ENCODE results near the gene PKP2.
"Not testable (repeated sequence)": the region's sequence is repeated elsewhere in the genome, so short reads cannot be mapped to it uniquely, and the experiment has no call there.

PKP2 gene

GRCh38 chr12:32861658-32862057, 34.9 kb downstream of the PKP2 start:
- not testable (repeated sequence) for DNase-seq (ENCODE audit: low read depth in 2 of 2)

DNA sequence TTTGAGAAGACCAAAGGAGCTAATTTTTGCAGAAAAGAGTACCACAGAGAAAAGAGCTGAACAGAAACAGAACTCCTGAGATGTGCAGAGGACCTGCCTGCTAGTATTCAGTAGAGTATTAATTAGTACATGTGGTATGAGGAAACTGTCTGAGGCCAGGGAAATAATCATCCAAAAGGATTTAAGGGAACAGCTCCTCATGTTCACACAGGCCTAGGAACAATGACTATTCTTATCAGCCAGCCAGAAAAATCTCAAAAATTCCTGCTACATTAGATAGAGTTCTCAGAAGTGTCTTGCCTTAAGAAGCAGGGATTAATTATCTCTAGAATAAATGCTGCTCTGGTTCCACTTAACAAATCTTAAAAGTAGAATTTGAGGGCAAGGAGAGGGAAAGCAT, 36.4 kb downstream of the PKP2 start:
- DNase-seq (ENCODE audit: low read depth in 2 of 2): no peak

- no peak for DNase-seq (ENCODE audit: low read depth in 2 of 2)
Observed at GRCh38 chr12:32859389-32859788, 37.2 kb downstream of the PKP2 start.

DNA sequence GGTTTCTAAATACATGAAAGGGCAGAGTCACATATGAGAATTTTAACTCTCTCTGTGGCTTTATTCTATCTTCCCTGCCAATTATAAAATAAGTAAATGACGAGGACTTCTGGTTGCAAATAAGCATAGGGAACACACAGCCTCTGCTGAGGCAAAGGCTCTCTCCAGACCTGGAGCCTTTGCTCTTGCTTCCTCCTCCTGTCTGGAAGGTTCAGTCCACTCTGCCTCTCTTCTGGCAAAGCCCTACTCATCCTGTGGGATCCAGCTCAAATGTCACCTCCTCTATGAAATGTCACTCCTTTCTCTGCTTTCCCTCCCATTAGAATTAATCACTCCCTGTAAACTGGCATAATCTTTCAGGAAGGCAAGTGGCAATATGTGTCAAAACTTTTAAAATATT, 41.9 kb downstream of the PKP2 start:
- DNase-seq (ENCODE audit: low read depth in 2 of 2): no peak

DNA sequence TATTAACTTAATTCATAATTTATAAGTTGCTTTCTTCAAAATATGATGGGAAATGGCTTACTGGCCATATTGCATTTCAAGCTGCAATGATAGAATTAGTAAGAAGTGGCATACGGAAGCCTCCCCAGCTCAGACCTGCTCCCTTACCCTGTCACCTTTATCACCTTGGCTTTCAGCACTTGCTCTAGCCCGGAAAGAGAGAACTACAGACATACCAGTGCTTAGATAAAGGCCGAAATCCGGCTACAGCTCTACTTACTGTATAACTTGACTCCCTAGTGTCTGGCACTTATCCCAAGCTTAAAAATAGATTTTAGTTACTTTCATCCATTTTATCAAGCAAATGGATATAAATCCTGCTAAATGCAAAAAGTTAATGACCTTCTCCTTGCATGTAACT, 42.5 kb downstream of the PKP2 start:
- no peak for DNase-seq (ENCODE audit: low read depth in 2 of 2)

DNA sequence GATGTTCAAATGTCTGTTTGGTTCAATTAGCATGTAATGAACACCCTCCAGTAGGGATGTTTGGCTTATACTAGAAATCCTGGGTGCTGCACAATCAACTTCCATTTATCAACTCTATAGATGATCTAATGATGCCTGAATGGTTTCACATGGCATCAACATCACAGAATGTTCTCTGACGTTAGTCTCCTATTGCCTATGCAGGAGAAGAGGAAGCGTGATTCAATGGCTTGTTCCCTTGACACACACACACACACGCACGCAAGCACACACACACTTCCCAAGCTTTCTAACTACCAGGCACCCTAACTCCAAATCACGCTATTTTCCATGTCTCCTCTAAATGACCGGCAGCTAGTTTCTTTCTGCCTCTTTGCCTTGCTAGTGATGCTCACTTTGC, 49.3 kb downstream of the PKP2 start:
- DNase-seq (ENCODE audit: low read depth in 2 of 2): no peak

- no peak for DNase-seq (ENCODE audit: low read depth in 2 of 2)
Observed at GRCh38 chr12:32846053-32846452, 50.5 kb downstream of the PKP2 start.

DNA sequence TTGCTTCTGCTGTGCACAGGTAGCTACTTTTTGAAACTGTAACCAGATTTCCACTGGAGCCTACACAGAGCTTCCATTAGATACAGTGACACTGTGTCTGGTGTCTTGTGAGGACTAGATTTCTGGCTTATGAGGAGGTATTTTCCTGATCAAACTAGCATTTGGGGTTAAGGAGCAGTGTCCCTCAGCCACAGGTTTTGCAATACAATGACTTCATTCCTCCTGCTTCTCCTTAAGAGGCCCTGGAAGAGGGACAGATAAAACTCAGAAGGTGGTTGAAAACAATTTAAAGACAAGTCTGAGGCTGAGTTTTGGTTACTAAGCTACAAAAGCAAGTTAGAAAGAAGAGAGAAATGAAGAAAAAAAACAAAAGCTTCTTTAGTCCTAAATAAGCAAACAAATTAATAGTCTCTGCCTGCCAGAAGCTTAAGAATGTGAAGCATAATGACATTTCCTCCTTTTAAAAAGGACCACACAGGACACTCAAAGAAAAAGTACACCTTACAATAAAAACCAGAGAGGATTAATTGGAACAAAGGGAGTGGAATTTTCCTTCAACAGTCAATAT, 53.0 kb downstream of the PKP2 start:
- no peak for DNase-seq (ENCODE audit: low read depth in 2 of 2)

GRCh38 chr12:32841061-32841460, 55.5 kb downstream of the PKP2 start:
- DNase-seq (ENCODE audit: low read depth in 2 of 2): no peak

DNA sequence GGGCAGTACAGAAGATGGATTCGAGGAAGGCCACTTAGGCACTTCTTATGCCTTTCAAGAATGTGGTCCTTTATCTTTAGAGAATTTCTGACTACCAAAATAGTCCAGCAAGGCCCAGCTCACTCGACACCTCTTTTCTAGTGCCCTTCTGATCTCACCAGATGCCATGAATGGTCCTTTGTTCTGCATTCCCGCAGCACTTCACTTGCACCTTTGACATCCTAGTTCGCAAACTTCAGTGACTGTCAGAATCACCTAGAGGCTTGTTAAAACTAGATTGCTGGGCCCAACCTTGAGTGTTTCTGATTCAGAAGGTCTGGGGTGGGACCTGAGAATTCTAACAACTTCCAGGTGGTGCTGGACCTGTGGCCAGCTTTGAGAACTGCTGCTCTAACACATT, 56.7 kb downstream of the PKP2 start:
- no peak for DNase-seq (ENCODE audit: low read depth in 2 of 2)

GRCh38 chr12:32837974-32838373, 58.6 kb downstream of the PKP2 start:
- no peak for DNase-seq (ENCODE audit: low read depth in 2 of 2)

- DNase-seq (ENCODE audit: low read depth in 2 of 2): no peak
Observed at GRCh38 chr12:32836710-32837109, 59.9 kb downstream of the PKP2 start.

- no peak for DNase-seq (ENCODE audit: low read depth in 2 of 2)
Observed at GRCh38 chr12:32834122-32834521, 62.5 kb downstream of the PKP2 start.

GRCh38 chr12:32828552-32828951, 68.0 kb downstream of the PKP2 start:
- no peak for DNase-seq (ENCODE audit: low read depth in 2 of 2)

DNA sequence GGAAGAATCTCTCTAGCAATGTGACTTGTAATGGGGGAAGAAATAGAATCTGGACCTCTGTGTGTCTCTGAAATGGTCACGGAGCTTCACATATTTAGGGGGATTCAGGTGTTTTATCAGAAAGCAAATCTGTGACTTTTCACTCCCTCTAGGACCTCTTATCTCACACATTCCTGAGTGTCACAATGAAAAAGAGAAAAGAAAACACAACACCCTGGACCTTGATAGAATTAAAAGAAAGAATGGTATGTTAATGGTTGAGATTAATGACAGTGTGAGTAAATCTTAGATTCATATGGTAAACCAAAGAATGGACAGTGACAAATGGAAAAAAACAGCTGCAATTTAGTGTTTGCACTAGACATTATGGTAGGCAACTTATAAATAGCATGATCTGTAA, 68.5 kb downstream of the PKP2 start:
- no peak for DNase-seq (ENCODE audit: low read depth in 2 of 2)

DNA sequence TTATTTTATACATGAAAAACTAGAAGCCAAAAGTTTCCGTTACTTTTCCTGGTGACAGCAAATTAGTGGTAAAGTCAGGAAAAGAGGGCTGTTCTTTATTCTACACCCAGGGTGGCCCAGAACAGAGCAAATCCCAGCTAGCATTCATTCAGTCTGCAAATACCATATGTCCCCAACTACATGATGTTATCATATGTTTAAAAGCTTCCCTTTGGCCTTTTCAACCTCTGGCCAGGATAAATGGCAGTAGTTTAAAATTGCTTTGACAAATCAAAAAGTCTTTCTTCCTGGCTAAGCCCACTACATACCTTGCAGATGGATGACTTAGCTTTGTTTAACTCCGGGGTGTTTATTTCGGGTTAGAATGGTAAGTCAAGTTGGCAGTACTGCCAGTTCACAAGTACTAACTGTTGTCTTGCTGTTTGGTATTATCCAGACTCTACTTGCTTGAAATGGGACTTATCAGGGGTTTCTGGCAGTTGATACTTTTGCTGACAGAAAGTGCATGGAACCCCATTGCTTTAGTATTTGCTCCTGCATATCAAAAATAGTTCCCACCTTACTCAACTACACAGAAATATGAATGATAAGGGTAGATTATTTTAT, 69.7 kb downstream of the PKP2 start:
- no peak for DNase-seq (ENCODE audit: low read depth in 2 of 2)

DNA sequence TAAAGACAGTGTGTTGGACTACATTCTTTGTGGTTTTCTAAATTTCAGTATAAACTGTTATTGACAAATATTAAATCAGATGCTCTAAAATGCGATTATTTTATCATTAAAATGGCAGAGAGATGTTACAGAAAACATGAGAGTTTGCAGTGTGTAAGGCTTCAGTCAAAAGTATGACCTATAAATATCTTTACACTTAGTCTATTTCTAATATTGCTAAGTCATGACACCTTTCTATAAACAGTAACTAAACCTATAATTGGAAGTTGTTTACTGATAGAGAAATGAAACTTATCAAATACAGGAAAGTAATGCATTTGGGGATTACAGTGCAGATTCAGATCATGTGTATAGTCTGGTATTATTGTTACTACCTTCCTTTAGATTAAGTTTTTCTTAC, 72.0 kb downstream of the PKP2 start:
- no peak for DNase-seq (ENCODE audit: low read depth in 2 of 2)

GRCh38 chr12:32822344-32822743, 74.2 kb downstream of the PKP2 start:
- no peak for DNase-seq (ENCODE audit: low read depth in 2 of 2)

DNA sequence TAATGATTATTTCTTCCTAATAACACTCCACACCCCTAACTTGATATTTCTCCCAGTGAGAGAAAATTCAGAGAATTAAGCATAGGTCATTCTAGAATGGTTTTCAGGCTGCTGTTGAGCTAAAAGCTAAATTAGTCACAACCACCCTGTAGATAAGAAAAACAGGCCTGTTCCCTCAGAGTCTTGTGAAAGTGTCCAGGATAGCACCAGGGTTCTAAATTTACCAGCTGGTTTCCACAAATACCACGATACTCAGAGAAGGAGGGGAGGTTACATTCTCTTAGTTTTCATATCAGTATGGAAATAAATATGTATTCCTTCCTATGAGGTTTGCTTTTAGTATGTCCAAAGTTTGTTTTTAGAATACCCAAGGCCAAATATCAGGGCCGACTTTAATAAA, 74.9 kb downstream of the PKP2 start:
- DNase-seq (ENCODE audit: low read depth in 2 of 2): no peak

GRCh38 chr12:32821293-32821692, 75.3 kb downstream of the PKP2 start:
- no peak for DNase-seq (ENCODE audit: low read depth in 2 of 2)

GRCh38 chr12:32820376-32820931, 76.1 kb downstream of the PKP2 start:
- DNase-seq (ENCODE audit: low read depth in 2 of 2): no peak

GRCh38 chr12:32819424-32819823, 77.2 kb downstream of the PKP2 start:
- no peak for DNase-seq (ENCODE audit: low read depth in 2 of 2)

DNA sequence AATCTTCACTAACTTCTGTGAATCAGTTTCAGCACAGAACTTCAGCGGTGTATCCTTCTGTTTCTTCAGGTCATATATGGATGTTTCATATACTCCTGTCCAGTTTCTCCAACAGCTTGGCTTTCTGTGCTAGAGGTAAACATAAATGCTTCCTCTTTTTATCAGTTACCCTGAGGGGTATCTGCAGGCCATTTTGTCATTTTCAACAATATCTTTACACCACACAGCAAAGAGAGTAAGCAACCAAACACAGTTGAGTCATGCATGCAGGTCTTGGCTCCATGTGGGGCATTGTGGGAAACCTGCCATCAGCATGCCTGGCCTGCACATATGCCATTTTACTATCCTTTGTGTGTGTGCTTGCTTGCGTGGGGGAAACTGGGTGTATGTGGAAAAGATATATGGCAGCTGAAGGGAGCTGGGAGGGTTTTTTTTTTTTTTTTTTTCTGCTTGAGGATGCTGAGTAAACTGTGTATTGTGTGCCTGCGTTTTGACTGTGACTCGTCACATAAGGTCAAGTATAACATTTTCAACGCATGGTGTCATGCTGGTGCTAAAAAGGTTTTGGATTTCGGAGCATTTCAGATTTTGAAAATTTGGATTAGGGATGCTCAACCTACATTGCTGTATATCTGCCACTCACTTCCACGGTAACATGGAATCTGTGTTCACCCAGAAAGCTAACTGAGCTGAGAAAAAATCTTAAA, 84.7 kb downstream of the PKP2 start:
- DNase-seq (ENCODE audit: low read depth in 2 of 2): no peak
